Hematopoietic multipotent progenitor cell treated with erythropoietin and hydrocortisone succinate and interleukin-3 and kit ligand, for 8 days (in vitro differentiated cells): ENCODE results near the gene TIMM22.
"Not testable (repeated sequence)": the region's sequence is repeated elsewhere in the genome, so short reads cannot be mapped to it uniquely, and the experiment has no call there.

Source experiments
- DNase-seq: peaks from one replicate; pipeline ENCODE4 v3.0.0-alpha.2; 2015

TIMM22 gene

DNA sequence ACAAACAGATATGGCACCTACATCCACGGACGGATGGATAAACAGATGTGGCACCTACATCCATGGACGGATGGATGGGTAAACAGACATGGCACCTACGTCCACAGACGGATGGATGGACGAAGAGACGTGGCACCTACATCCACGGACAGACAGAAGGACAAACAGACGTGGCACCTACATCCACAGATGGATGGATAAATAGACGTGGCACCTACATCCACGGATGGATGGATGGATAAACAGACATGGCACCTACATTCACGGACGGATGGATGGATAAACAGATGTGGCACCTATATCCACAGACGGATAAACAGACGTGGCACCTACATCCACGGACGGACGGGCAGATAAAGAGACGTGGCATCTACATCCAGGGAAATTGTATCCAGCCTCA, 45.6 kb downstream of the TIMM22 start:
- DNase-seq, result no peak

DNA sequence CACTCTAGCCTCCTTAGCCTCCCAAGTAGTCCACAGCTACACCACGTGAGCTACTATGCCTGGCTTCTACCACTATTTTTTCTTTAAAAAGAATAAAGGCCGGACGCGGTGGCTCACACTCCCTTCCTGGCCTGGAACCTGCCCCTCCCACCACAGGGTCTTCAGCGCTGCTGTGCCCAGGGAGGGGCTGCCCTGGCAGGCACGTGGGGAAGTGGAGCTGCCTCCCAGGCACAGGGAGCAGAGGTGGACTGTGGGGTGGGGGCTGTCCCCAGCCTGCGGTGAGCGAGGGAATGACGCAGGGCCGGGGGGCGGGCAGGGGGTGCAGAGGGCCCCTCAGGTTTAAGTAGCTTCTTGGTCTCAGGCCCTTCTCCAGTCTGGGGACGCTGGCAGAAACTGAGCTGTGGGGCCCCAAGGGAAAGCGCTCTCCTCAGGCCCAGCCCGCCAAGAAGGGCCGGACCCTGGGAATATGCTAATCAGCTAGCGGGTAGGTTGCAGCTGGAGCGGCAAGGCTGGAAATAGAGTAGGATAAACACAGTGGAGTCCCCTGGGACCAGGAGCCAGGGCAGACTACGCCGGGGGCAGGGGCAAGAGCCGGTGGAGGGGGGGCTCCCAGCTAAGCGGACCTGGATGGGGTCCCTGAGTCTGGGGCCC, 46.8 kb downstream of the TIMM22 start:
- no peak for DNase-seq

DNA sequence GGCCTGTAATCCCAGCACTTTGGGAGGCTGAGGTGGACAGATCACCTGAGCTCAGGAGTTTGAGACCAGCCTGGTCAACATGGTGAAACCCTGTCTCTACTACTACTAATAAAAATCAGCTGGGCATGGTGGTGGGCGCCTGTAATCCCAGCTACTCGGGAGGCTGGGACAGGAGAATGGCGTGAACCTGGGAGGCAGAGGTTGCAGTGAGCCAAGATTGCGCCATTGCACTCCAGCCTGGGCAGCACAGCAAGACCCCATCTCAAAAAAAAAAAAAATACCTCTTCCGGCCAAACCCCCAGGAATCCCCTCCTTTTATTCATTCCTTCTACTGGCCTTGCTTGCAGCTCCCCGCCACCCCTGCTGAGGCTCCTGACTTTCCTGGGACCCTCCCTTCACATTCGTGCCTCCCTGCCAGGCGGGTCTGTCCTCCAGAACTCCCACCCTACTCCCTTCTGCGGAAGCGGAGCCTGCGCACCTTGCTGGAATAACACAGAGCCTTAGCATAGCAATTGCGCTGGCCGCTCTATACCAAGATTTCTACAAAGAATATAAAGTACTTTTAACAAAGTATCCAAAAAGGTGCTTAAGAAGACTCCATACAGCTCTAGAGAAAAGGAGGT, 47.6 kb downstream of the TIMM22 start:
- not testable (repeated sequence) for DNase-seq

DNA sequence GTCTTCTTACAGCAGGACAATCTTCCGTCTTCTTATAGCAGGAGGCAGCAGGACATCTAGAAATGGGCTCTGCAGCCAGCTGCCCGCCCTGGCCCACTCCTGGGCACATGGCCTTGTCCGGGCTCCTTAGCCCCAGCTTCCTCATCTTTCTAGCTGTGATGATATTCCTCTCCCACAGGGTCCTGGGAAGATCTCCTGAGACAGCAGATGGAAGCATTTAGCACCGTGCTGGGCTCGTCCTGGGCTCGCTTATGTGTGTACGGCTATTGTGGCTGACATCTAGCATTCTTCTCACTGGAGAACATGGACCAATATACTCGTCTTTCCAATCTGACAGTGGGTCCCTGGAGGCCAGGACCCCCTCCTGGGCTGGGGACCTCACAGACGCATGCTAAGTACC, 48.5 kb downstream of the TIMM22 start:
- no peak for DNase-seq

- DNase-seq, result no peak
These were observed 50.4 kb downstream of the TIMM22 start for GRCh38 chr17:1047177-1047878.

DNA sequence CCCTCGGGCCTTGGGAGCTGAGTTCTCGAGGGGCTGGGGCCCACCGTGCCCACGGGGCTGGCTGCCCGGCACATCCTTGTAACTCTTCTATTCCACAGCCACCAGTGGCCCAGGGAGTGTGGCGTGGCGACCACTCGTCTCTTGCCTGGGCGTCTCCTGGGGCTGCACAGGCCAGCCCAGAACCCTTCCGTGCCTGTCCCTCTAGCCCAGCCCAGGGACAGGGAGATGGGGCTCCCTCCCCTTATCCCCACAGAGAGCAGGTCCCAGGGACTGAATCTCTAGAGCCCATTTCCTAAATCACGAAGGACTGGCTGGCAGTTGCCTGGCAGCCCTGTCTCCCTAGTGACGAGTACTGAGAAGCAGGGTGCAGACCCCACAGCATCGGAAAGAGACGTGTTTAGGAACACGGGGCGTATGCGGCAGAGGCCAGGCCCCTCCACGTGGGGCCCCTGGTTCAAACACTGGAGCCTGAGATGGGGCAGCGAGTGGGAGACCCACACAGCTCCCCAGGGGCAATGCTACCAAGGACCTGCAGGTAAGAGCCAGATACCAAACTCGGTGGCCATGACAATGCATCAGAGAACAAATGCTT, 51.0 kb downstream of the TIMM22 start:
- DNase-seq, result no peak

- DNase-seq, result not testable (repeated sequence)
These were observed 51.7 kb downstream of the TIMM22 start for GRCh38 chr17:1048516-1049115.

DNA sequence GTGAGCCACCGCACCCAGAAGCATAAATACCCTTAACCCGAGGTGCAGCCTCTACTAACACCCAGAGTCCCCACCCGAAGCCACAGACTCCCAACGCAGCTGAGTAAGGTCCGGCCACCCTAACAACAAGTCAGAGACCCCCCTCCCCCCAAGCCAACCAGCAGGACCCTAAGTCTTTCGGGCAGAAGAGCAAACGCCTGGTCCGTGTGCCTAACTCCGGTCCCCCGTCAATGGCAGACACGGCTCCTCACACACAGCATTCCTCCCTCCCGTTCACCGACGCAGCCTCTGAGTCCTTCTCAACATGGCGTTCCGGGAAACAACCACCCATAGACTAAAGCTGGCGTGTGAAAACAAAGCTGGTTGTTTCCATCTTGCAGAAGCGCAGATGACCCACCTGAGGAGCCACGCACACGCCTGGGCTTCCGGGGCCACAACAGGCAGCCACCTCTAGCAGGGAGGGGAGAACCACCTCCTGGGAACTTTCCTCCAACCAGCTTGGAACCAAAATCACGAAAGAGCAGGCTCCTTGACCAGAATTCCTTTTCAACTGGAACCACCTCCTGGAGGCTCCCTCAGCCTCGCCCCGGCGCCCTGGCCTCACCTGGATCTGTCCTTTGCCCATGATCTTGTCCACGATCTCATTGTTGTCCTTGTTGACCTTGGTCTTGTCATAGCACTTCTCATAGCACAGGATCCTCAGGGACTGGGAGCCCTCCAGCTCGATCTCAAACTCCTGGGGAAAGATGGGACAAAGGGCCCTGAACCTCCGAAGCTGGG, 52.7 kb downstream of the TIMM22 start:
- DNase-seq, result no peak

DNA sequence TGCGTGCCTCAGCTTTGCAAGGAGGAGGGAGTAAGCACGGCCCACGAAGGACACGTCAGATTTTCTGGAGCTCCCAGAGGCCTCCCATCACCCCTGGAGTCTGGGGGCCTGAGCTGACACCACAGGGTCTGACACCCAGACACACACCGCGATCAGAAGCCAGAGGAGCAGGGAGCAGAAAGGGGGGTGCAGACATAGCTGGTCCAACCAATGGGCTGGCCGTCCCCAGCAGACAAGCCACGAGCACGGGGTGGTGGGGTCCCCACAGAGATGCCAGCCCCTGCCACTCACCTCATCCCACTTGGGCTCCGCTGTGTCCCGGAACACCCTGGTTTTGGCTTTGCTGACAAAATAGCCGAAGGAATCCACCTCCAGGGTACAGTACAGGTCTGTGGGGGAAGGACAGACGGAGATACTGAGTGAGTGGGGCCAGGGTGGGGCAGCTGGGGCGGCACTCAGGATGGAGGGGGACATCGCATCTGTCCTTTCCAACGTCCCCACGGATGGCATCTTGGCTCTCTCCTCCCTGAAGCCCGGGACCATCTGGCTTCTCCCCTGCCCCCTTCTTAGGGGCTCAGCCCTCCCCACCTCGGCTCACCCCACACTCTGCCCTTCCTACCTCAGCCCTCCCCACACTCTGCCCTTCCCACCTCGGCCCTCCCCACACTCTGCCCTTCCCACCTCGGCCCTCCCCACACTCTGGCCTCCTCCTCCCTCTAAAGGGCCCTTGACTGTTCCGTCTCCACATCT, 53.5 kb downstream of the TIMM22 start:
- DNase-seq, result no peak

DNA sequence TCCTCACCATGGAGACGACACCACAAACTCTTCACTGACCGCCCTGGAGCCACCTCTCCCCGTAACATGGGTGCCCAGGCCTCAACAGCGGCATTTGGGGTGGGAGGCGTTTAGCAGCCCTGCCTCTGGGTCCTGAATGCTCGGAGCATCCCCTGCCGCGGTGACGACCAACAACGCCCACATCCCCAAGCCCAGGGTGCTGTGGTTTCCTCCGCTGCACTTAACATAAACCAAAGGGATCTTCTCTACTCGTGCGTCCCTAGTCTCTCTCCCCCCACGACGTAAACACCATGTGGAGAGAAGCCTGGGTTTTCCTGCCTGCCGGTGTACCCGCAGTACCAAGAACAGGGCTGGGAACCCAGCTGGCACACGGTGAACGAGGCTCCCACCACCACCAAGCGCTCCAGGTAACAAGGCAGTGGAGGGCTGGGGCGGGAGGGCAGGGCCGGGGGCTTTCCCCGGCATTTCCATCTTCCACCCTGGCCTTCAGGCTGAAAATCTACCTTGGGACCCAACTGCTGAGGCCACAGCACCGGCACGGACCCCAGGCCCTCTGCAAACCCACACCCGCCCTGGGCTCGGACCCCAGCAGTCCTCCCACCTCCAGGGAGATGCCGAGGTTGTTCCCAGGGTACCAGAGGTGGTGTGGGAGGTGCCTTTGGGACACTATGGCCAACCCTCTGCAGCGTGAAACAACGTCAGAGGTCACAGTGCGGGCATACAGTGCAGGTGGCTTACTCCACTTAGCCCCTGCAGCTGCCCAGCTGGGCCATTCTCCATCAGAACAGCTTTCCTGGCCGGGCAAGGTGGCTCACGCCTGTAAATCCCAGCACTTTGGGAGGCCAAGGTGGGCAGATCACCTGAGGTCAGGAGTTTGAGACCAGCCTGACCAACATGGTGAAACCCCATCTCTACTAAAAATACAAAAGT, 54.3 kb downstream of the TIMM22 start:
- DNase-seq, result no peak
